ENCODE measurements around the gene ITPRIPL2. TPM values are rescaled to one million over a fixed set of nuclear protein-coding genes. Genes with fewer than 3 reads are reported as not detected.

ITPRIPL2 gene
- total and polyA plus RNA-seq, 10 donors = 2.2 to 41.5 (median 24.9) TPM

- no peak for DNase-seq
- peaks cover 0 to 75% (median 50%) of the 10 kb centered on the region in 6 donors for H3K36me3 ChIP-seq
- WGBS, 5 donors = 75 to 88% (median 81%) methylated on average over 7 of the region's 7 CpGs
- no peak overlapping the region for H3K4me3 ChIP-seq
- peak overlapping the region in 3 of 8 donors; percentile 57 to 81 (median 76) for H3K27ac ChIP-seq
- TF ChIP-seq CTCF (IDR thresholded peaks at IDR 0.05 in 8 of 11, conservative IDR thresholded peaks at IDR 0.05 in 3 of 11) (no peak), POLR2A (IDR thresholded peaks at IDR 0.05) (no peak), POLR2AphosphoS5 (IDR thresholded peaks at IDR 0.05) (no peak)
- peaks cover 1 to 28% (median 13%) of the 10 kb centered on the region in 6 donors for H3K4me1 ChIP-seq
- no peaks in the 10 kb centered on the region for H3K27me3 ChIP-seq (replicated peaks in 1 of 7)
- no peaks in the 10 kb centered on the region for H3K9me3 ChIP-seq
- intact Hi-C loops (cut with DNase I; ENCODE audit: low total_unique reads) = loop anchor here (10.0 kb wide), 1 partner anchor 89 kb away; the partner anchor contains the start of gene TMC7
These were observed 39.9 kb upstream of the ITPRIPL2 start for GRCh38 chr16:19073863-19074262.

- Histone ChIP-seq H3K9me3 (peaks cover 0 to 2% (median 0%) of the 10 kb centered on the region in 8 donors), H3K4me1 (peaks cover 0 to 20% (median 8%) of the 10 kb centered on the region in 6 donors), H3K36me3 (peaks cover 0 to 91% (median 52%) of the 10 kb centered on the region in 6 donors), H3K27me3 (replicated peaks in 1 of 7) (no peaks in the 10 kb centered on the region), H3K4me3 (no peak overlapping the region), H3K27ac (no peak overlapping the region)
- TF ChIP-seq CTCF (IDR thresholded peaks at IDR 0.05 in 8 of 11, conservative IDR thresholded peaks at IDR 0.05 in 3 of 11) (no peak), POLR2A (IDR thresholded peaks at IDR 0.05) (no peak), POLR2AphosphoS5 (IDR thresholded peaks at IDR 0.05) (no peak)
- intact Hi-C loops (cut with DNase I; ENCODE audit: low total_unique reads) = loop anchor here (10.0 kb wide), 1 partner anchor 91 kb away; the partner anchor contains the start of gene TMC7
- no peak for DNase-seq
- 93 to 97% (median 95%) methylated on average over 12 of the region's 12 CpGs for WGBS, 5 donors
These were observed 38.3 kb upstream of the ITPRIPL2 start for GRCh38 chr16:19075511-19075910.

GRCh38 chr16:19077879-19078278 is 35.9 kb upstream of the ITPRIPL2 start:
- 89 to 97% (median 94%) methylated on average over 6 of the region's 6 CpGs for WGBS, 5 donors
- intact Hi-C loops (cut with DNase I; ENCODE audit: low total_unique reads) = loop anchor here (10.0 kb wide), 1 partner anchor 93 kb away; the partner anchor contains the start of gene TMC7
- DNase-seq = no peak
- no peak overlapping the region for H3K4me3 ChIP-seq
- H3K27me3 ChIP-seq (replicated peaks in 1 of 7) = no peaks in the 10 kb centered on the region
- peaks cover 0 to 94% (median 56%) of the 10 kb centered on the region in 6 donors for H3K36me3 ChIP-seq
- no peak overlapping the region for H3K27ac ChIP-seq
- no peak for TF ChIP-seq CTCF (IDR thresholded peaks at IDR 0.05 in 8 of 11, conservative IDR thresholded peaks at IDR 0.05 in 3 of 11)
- no peak for TF ChIP-seq POLR2A (IDR thresholded peaks at IDR 0.05)
- TF ChIP-seq POLR2AphosphoS5 (IDR thresholded peaks at IDR 0.05) = no peak
- peaks cover 0 to 9% (median 5%) of the 10 kb centered on the region in 8 donors for H3K9me3 ChIP-seq
- peaks cover 0 to 10% (median 4%) of the 10 kb centered on the region in 6 donors for H3K4me1 ChIP-seq

- H3K27ac ChIP-seq = no peak overlapping the region
- H3K4me3 ChIP-seq = no peak overlapping the region
- peaks cover 0 to 9% (median 5%) of the 10 kb centered on the region in 8 donors for H3K9me3 ChIP-seq
- DNase-seq = no peak
- intact Hi-C loops (cut with DNase I; ENCODE audit: low total_unique reads) = loop anchor here (10.0 kb wide), 1 partner anchor 91 kb away; no protein-coding TSS in a partner anchor
- TF ChIP-seq CTCF (IDR thresholded peaks at IDR 0.05 in 8 of 11, conservative IDR thresholded peaks at IDR 0.05 in 3 of 11) (no peak), POLR2A (IDR thresholded peaks at IDR 0.05) (no peak), POLR2AphosphoS5 (IDR thresholded peaks at IDR 0.05) (no peak)
- 77 to 84% (median 84%) methylated on average over 1 of the region's 1 CpG for WGBS, 5 donors
- peaks cover 6 to 17% (median 12%) of the 10 kb centered on the region in 6 donors for H3K4me1 ChIP-seq
- H3K36me3 ChIP-seq = peaks cover 0 to 36% (median 15%) of the 10 kb centered on the region in 6 donors
- H3K27me3 ChIP-seq (replicated peaks in 1 of 7) = peaks cover 0 to 21% (median 0%) of the 10 kb centered on the region in 7 donors
These were observed 30.1 kb upstream of the ITPRIPL2 start for GRCh38 chr16:19083670-19084069.

Measured in spleen (tissue), 11 donors.